GM12865 (cell line): ENCODE data around the gene DLG2.

Experiments used
- DNase-seq: peaks from one replicate; pipeline ENCODE4 v3.0.0; 2010; ENCODE audit warnings: low read depth
- H3K4me3 ChIP-seq: 2 replicates; pipeline ENCODE4 v1.5.1; 2011; ENCODE audit warnings: mild to moderate bottlenecking, low read depth, low read length, control low read depth
- TF ChIP-seq, protein P1 (sequence below): IDR thresholded peaks from 2 replicates; pipeline ENCODE4 v1.5.1; 2011; ENCODE audit warnings: low read length, control low read depth, low read depth, inconsistent platforms; ENCODE audit not compliant: insufficient read depth; ENCODE audit errors: missing control alignments

The DLG2 gene

DNA sequence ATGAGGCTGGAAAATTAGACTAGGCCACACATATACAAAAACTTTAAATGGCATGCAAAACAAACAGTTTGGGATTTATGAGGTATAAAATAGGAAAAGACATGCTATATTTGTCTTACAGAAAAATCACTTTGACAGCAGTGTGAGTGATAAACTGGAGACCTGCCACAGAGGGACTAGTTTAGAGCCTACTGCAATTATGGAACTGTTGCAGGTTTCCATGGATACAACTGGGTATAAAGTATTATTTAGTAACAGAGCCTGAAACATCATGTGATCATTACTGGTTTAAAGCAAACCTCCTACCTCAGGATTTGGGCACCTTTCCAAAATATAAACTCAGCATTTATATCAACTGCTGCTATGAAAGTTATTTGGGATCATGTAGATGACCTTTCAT lies 1032.5 kb downstream of the DLG2 start:
- TF ChIP-seq, protein P1, sequence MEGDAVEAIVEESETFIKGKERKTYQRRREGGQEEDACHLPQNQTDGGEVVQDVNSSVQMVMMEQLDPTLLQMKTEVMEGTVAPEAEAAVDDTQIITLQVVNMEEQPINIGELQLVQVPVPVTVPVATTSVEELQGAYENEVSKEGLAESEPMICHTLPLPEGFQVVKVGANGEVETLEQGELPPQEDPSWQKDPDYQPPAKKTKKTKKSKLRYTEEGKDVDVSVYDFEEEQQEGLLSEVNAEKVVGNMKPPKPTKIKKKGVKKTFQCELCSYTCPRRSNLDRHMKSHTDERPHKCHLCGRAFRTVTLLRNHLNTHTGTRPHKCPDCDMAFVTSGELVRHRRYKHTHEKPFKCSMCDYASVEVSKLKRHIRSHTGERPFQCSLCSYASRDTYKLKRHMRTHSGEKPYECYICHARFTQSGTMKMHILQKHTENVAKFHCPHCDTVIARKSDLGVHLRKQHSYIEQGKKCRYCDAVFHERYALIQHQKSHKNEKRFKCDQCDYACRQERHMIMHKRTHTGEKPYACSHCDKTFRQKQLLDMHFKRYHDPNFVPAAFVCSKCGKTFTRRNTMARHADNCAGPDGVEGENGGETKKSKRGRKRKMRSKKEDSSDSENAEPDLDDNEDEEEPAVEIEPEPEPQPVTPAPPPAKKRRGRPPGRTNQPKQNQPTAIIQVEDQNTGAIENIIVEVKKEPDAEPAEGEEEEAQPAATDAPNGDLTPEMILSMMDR: no peak
- H3K4me3 ChIP-seq: no peak overlapping the region
- DNase-seq: no peak

DNA sequence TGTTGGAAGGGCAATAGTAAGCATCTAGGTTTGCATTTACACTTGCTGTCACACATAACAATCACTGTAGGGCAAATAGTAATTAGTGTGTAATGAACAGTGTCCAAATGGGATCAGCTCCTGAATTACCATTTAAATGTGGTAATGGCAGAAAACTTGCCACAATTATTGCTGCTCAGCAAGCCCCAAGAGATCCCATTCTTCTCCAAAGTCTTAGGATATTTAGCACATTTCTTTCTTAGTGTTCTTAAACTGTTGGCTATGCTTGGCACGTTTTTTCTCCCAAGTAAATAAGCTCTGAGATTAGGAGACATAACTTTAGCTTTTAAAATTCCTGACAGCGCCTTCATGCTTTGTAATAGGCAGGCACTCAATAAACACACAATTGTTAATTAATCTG lies 1037.0 kb downstream of the DLG2 start:
- DNase-seq: no peak
- no peak overlapping the region for H3K4me3 ChIP-seq
- TF ChIP-seq, protein P1: no peak

DNA sequence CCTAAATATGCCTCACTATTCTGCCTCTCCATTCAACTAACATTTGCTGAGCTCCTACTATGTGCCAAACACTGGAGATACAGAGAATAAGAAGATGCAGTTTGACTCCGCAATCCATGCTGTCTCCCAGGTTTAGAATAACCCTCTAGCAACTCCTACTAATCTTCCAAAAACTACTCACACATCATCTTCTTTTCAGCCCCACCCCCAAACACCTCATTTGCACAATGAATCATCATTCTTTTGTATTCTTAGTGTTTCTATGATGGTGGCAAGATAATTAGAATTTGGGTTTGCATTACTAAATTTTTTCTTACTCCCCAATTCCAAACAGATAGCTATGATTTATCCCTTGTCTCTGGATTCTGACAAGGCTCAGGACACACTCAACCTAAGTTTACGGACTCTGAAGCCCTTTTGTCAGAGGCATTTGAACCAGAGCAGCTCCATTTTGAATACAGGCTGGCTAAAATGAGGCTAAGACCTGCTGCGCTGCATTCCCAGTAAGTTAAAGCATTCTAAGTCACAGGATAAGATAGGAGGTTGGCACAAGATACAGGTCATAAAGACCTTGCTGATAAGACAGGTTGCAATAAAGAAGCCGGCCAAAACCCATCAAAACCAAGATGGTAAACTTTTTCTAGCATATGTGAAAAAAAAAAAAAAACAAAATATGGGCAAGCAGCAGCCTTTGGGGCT lies 1038.9 kb downstream of the DLG2 start:
- H3K4me3 ChIP-seq: no peak overlapping the region
- DNase-seq: no peak
- TF ChIP-seq, protein P1: no peak

DNA sequence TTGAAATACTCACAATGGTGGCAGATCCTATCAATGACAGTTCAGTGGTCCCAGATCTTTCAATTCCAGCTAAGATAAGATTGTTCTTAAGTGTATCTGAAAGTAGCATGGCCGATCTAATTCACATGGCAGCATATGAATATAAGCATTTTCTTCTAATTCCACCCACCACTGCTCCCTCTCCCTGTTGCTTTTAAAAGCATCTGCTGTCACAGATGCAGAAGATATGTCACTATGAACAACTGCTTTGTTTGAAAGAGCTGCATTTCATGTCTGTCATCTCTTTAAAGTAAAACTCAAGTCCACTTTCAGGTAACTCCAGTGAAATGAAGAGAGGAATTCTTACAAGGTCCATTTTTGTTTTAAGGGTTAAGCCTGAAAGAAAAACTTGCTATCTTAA lies 1044.0 kb downstream of the DLG2 start:
- TF ChIP-seq, protein P1: no peak
- no peak for DNase-seq
- H3K4me3 ChIP-seq: no peak overlapping the region

DNA sequence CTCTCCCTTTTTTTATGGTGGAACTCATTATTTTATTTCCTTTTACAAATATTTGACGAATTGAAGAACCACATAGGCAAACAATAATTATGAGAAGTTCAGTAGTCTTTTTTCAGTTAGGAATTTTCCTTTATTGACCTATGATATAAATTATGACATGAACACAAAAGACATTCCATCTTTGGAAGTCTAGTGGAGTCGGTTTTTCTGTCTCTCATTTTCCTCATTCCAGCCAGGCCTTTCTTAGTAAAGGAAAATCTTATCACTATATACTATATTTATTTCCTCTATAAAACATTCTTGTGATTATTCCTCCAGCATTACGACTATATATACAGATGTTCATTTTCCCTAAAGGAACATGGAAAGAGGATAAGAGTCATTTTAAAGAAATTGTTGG lies 1046.1 kb downstream of the DLG2 start:
- no peak overlapping the region for H3K4me3 ChIP-seq
- DNase-seq: no peak
- TF ChIP-seq, protein P1: no peak

DNA sequence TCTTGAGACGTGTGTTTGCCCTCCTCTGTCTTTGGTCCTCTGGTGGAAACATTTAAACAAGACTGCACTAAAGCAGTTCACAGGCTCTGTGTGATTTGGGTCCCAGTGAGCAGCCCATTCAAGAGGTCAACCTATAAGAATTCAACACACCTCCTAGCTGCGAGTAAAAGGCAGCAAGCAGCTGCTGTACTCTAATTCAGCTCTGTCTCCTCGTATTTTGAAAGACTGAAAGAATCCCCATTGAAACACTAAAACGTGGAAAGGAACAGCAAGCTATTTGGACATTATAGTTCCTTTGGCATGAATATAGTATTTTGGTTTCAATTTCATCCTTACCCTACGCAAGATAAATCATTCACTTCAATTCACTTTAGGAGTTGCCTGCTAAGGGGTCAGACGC lies 1046.7 kb downstream of the DLG2 start:
- no peak overlapping the region for H3K4me3 ChIP-seq
- no peak for DNase-seq
- TF ChIP-seq, protein P1: no peak

DNA sequence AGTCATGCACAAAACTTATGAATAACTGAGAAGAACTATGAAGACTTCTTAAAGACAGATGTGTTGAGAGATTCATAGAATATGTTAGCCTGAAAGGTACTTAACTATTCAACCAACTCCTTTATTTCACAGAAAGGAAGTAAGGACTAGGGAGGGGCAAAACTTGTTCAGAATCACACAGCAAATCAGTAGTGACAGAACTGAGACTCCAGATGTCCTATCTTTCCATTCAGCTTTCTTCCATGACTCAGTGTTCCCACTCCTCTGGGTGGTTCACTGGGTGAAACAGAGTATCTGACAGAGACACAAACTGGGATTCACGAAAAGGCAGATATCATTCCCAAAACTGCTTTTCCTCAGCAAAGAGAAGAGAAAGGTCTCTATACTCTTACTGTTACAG lies 1053.3 kb downstream of the DLG2 start:
- TF ChIP-seq, protein P1: no peak
- DNase-seq: no peak

More for the DNA sequence above, 1053.3 kb downstream of the DLG2 start:
- H3K4me3 ChIP-seq: no peak overlapping the region
